PFSK-1 (cell line): ENCODE measurements around the gene CLTCL1.

Experiments
- POLR2AphosphoS5 ChIP-seq: IDR thresholded peaks from 2 replicates; pipeline ENCODE4 v1.6.1; 2012; ENCODE audit warnings: low read depth, mild to moderate bottlenecking, control low read depth, low read length, moderate library complexity
- TAF1 ChIP-seq: IDR thresholded peaks from 2 replicates; pipeline ENCODE4 v1.6.1; 2012; ENCODE audit warnings: low read length, control low read depth, borderline replicate concordance; ENCODE audit not compliant: insufficient read depth
- TF ChIP-seq, protein P1 (sequence below), 2 experiments: IDR thresholded peaks; 2 replicates each; pipeline versions ENCODE4 v1.6.1 to v1.8.0; 2011 to 2012; ENCODE audit warnings: low read depth in 2 of 2, low read length in 2 of 2, control low read depth in 1 of 2, inconsistent platforms in 1 of 2, mild to moderate bottlenecking in 1 of 2, moderate library complexity in 1 of 2; ENCODE audit not compliant: insufficient read depth in 1 of 2

DNA sequence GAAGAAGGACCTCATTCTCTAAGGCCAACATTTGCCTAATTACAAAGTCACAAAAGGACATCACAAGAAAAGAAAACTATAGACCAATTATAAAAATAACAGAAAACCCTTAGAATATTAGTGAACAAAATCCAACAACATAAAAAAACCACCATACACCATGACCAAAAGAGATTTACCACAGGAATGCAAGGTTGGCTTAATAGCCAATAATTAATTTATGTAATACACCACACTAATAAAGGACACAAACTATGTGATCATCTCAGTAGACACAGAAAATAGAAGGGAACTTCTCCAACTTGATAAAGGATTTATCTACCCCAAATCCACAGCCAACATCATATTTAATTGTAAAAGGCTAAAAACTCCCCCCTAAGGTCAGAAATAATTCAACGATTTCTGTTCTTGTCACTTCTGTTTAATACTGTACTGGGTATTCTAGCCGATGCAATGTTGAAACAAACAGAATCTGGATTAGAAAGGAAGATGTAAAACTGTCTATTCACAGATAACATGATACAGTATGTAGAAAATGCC lies 24.9 kb downstream of the CLTCL1 start:
- TF ChIP-seq POLR2AphosphoS5 (no peak), TAF1 (no peak)
- TF ChIP-seq, protein P1, sequence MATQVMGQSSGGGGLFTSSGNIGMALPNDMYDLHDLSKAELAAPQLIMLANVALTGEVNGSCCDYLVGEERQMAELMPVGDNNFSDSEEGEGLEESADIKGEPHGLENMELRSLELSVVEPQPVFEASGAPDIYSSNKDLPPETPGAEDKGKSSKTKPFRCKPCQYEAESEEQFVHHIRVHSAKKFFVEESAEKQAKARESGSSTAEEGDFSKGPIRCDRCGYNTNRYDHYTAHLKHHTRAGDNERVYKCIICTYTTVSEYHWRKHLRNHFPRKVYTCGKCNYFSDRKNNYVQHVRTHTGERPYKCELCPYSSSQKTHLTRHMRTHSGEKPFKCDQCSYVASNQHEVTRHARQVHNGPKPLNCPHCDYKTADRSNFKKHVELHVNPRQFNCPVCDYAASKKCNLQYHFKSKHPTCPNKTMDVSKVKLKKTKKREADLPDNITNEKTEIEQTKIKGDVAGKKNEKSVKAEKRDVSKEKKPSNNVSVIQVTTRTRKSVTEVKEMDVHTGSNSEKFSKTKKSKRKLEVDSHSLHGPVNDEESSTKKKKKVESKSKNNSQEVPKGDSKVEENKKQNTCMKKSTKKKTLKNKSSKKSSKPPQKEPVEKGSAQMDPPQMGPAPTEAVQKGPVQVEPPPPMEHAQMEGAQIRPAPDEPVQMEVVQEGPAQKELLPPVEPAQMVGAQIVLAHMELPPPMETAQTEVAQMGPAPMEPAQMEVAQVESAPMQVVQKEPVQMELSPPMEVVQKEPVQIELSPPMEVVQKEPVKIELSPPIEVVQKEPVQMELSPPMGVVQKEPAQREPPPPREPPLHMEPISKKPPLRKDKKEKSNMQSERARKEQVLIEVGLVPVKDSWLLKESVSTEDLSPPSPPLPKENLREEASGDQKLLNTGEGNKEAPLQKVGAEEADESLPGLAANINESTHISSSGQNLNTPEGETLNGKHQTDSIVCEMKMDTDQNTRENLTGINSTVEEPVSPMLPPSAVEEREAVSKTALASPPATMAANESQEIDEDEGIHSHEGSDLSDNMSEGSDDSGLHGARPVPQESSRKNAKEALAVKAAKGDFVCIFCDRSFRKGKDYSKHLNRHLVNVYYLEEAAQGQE (IDR thresholded peaks at IDR 0.05; ENCODE audit: insufficient read depth in 1 of 2, low read depth in 2 of 2, low read length in 2 of 2) = no peak
